Embryonic facial prominence (tissue), 1 donor: ENCODE results near the gene DLX2.

Experiments
- DNase-seq: peaks from one replicate; pipeline ENCODE4 v3.0.0-alpha.2; 2016; ENCODE audit errors: extremely low spot score

Gene DLX2

GRCh38 chr2:172094294-172095145 lies 8.2 kb downstream of the DLX2 start:
- no peak for DNase-seq

GRCh38 chr2:172093416-172094293 lies 9.0 kb downstream of the DLX2 start:
- no peak for DNase-seq

- DNase-seq: no peak
Measured at GRCh38 chr2:172092716-172093415, 9.8 kb downstream of the DLX2 start.

GRCh38 chr2:172091761-172092566 lies 10.7 kb downstream of the DLX2 start:
- no peak for DNase-seq

GRCh38 chr2:172091000-172091641 lies 11.6 kb downstream of the DLX2 start:
- DNase-seq: no peak

- DNase-seq: no peak
Measured at GRCh38 chr2:172090044-172090961, 12.4 kb downstream of the DLX2 start.

- no peak for DNase-seq
Measured at GRCh38 chr2:172089633-172090032, 13.1 kb downstream of the DLX2 start.

GRCh38 chr2:172089005-172089504 lies 13.6 kb downstream of the DLX2 start:
- no peak for DNase-seq

- DNase-seq: no peak
Measured at GRCh38 chr2:172088245-172089004, 14.3 kb downstream of the DLX2 start.

- DNase-seq: no peak
Measured at GRCh38 chr2:172087780-172088244, 14.9 kb downstream of the DLX2 start.

- DNase-seq: no peak
Measured at GRCh38 chr2:172087207-172087779, 15.4 kb downstream of the DLX2 start.

GRCh38 chr2:172086241-172087206 lies 16.2 kb downstream of the DLX2 start:
- DNase-seq: no peak

GRCh38 chr2:172085460-172086159 lies 17.1 kb downstream of the DLX2 start, which contains the start of gene DLX1:
TSS of gene DLX1 (plus strand) at chr2:172085507. CDS start at chr2:172085678, 171 bp downstream.
- DNase-seq: no peak

- DNase-seq: peak; percentile 68
Measured at GRCh38 chr2:172084645-172085459, 17.8 kb downstream of the DLX2 start.

- no peak for DNase-seq
Measured at GRCh38 chr2:172084395-172084644, 18.4 kb downstream of the DLX2 start.
